ENCODE data around the gene RYR1.
"Not testable (repeated sequence)": the region's sequence is repeated elsewhere in the genome, so short reads cannot be mapped to it uniquely, and the experiment has no call there.

RYR1 gene

GRCh38 chr19:38565691-38566105, 132.2 kb downstream of the RYR1 start:
- DNase-seq (ENCODE audit: low read depth): no peak
- H3K4me3 ChIP-seq (ENCODE audit: low read depth, low read length): no peak overlapping the region
- TF ChIP-seq CTCF (conservative IDR thresholded peaks at IDR 0.05; ENCODE audit: low read depth, low read length): no peak

- H3K4me3 ChIP-seq (ENCODE audit: low read depth, low read length): no peak overlapping the region
- TF ChIP-seq CTCF (conservative IDR thresholded peaks at IDR 0.05; ENCODE audit: low read depth, low read length): no peak
- DNase-seq (ENCODE audit: low read depth): no peak
Measured at GRCh38 chr19:38569368-38569983, 136.0 kb downstream of the RYR1 start.

- TF ChIP-seq CTCF (conservative IDR thresholded peaks at IDR 0.05; ENCODE audit: low read depth, low read length): no peak
- no peak overlapping the region for H3K4me3 ChIP-seq (ENCODE audit: low read depth, low read length)
- no peak for DNase-seq (ENCODE audit: low read depth)
Measured at GRCh38 chr19:38571682-38572081, 138.2 kb downstream of the RYR1 start.

- H3K4me3 ChIP-seq (ENCODE audit: low read depth, low read length): no peak overlapping the region
- no peak for TF ChIP-seq CTCF (conservative IDR thresholded peaks at IDR 0.05; ENCODE audit: low read depth, low read length)
Measured at GRCh38 chr19:38577826-38578225, 144.3 kb downstream of the RYR1 start.

GRCh38 chr19:38579304-38579703, 145.8 kb downstream of the RYR1 start:
- not testable (repeated sequence) for DNase-seq (ENCODE audit: low read depth); H3K4me3 ChIP-seq (ENCODE audit: low read depth, low read length)

More at GRCh38 chr19:38577826-38578225, 144.3 kb downstream of the RYR1 start:
- DNase-seq (ENCODE audit: low read depth): no peak

- TF ChIP-seq CTCF (conservative IDR thresholded peaks at IDR 0.05; ENCODE audit: low read depth, low read length): no peak
- no peak for DNase-seq (ENCODE audit: low read depth)
- no peak overlapping the region for H3K4me3 ChIP-seq (ENCODE audit: low read depth, low read length)
Measured at GRCh38 chr19:38580080-38580479, 146.6 kb downstream of the RYR1 start.

GRCh38 chr19:38583219-38583984, 149.9 kb downstream of the RYR1 start:
- no peak for TF ChIP-seq CTCF (conservative IDR thresholded peaks at IDR 0.05; ENCODE audit: low read depth, low read length)
- no peak overlapping the region for H3K4me3 ChIP-seq (ENCODE audit: low read depth, low read length)
- DNase-seq (ENCODE audit: low read depth): no peak

All from choroid plexus epithelial cell (primary cell).